Esophagus muscularis mucosa (tissue), 4 donors: ENCODE measurements around the gene MYRF.

Experiments used
- EP300 ChIP-seq: sonication (generic); formaldehyde crosslinking; IDR thresholded peaks from one replicate; pipeline ENCODE4 v1.6.1; 2017; ENCODE audit warnings: antibody characterized with exemption
- POLR2A ChIP-seq: fragments of 450-650 bp; IDR thresholded peaks from one replicate; pipeline ENCODE4 v1.6.1; 2017; ENCODE audit warnings: antibody characterized with exemption, moderate library complexity, mild to moderate bottlenecking, low read depth
- TF ChIP-seq, protein P1 (sequence below), 3 experiments: fragments of 200-600 bp in 2 of 3; fragments of 450-650 bp in 1 of 3; sonication (generic) in 2 of 3; IDR thresholded peaks; one replicate each; pipeline ENCODE4 v1.5.1; 2017 to 2019; ENCODE audit warnings: antibody characterized with exemption in 3 of 3, mild to moderate bottlenecking in 2 of 3, moderate library complexity in 1 of 3

DNA sequence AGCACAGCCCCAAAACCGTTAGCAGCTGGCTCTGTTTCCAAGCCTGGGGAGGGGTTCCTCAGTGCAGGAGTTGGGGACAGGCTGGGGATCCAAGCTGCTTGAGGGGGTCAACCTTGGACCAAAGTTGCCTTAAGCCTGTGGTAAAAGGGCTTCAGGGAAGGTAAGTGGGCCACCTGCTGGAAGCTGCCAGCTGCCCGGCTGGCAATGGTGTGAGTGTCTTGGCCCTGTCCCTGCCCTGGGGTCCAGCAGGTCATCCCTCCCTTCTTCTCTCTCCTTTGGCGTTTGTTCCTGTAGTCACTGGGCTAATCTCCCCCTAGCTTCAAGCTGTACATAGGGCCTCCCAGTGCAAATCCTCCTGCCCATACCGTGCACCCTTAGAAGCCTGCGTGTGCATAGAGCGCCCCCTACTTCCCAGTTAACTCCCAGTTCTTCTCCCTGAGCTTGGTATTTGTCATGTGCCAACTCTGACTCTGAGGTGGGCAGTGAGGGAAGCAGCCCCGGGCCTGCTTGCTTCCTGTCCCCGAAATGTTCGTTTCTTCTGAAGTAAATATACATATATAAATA lies 35.6 kb downstream of the MYRF start:
- TF ChIP-seq, protein P1, sequence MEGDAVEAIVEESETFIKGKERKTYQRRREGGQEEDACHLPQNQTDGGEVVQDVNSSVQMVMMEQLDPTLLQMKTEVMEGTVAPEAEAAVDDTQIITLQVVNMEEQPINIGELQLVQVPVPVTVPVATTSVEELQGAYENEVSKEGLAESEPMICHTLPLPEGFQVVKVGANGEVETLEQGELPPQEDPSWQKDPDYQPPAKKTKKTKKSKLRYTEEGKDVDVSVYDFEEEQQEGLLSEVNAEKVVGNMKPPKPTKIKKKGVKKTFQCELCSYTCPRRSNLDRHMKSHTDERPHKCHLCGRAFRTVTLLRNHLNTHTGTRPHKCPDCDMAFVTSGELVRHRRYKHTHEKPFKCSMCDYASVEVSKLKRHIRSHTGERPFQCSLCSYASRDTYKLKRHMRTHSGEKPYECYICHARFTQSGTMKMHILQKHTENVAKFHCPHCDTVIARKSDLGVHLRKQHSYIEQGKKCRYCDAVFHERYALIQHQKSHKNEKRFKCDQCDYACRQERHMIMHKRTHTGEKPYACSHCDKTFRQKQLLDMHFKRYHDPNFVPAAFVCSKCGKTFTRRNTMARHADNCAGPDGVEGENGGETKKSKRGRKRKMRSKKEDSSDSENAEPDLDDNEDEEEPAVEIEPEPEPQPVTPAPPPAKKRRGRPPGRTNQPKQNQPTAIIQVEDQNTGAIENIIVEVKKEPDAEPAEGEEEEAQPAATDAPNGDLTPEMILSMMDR (IDR thresholded peaks at IDR 0.05), result peak in 2 of 3 experiments; percentile 19 to 20
- no peak for TF ChIP-seq POLR2A
- no peak for TF ChIP-seq EP300
